CD4-positive, alpha-beta T cell treated with Interleukin-15 for 1 hour (primary cell): ENCODE data around the gene TAAR6.
"Not testable (repeated sequence)": the region's sequence is repeated elsewhere in the genome, so short reads cannot be mapped to it uniquely, and the experiment has no call there.

Experiments
- DNase-seq: peaks from one replicate; pipeline ENCODE4 v3.0.0-alpha.2; 2020

The TAAR6 gene

GRCh38 chr6:132592855-132593254 lies 22.7 kb downstream of the TAAR6 start:
- no peak for DNase-seq

GRCh38 chr6:132596201-132596600 lies 26.1 kb downstream of the TAAR6 start:
- DNase-seq = no peak

- no peak for DNase-seq
These were observed 28.4 kb downstream of the TAAR6 start for GRCh38 chr6:132598473-132598872.

GRCh38 chr6:132600900-132601299 lies 30.8 kb downstream of the TAAR6 start:
- DNase-seq = not testable (repeated sequence)

- no peak for DNase-seq
These were observed 34.6 kb downstream of the TAAR6 start for GRCh38 chr6:132604635-132605152.

- DNase-seq = no peak
These were observed 37.6 kb downstream of the TAAR6 start for GRCh38 chr6:132607544-132608233.

GRCh38 chr6:132611616-132612015 lies 41.5 kb downstream of the TAAR6 start:
- DNase-seq = no peak

GRCh38 chr6:132612449-132613108 lies 42.5 kb downstream of the TAAR6 start:
- DNase-seq = no peak

- no peak for DNase-seq
These were observed 44.4 kb downstream of the TAAR6 start for GRCh38 chr6:132614554-132614953.

GRCh38 chr6:132616677-132617076 lies 46.6 kb downstream of the TAAR6 start:
- DNase-seq = no peak
